Duodenal mucosa (tissue), 2 donors: Measurements from ENCODE around the gene GLS.

Source experiments
- H3K27ac ChIP-seq: one replicate; pipeline ENCODE4 v1.7.0; 2013; ENCODE audit warnings: low read depth, low read length
- H3K27me3 ChIP-seq, 2 donors: one replicate each; pipeline ENCODE4 v1.7.0; 2013; ENCODE audit warnings: low read length in 2 of 2, control low read depth in 1 of 2; ENCODE audit not compliant: insufficient read depth in 2 of 2, control insufficient read depth in 1 of 2
- H3K36me3 ChIP-seq, 2 donors: one replicate each; pipeline ENCODE4 v1.7.0; 2013; ENCODE audit warnings: low read length in 2 of 2, control low read depth in 1 of 2; ENCODE audit not compliant: insufficient read depth in 2 of 2, control insufficient read depth in 1 of 2
- H3K4me1 ChIP-seq, 2 donors: one replicate each; pipeline ENCODE4 v1.7.0; 2013; ENCODE audit warnings: low read length in 2 of 2, control low read depth in 1 of 2; ENCODE audit not compliant: insufficient read depth in 2 of 2, control insufficient read depth in 1 of 2
- H3K4me3 ChIP-seq, 2 donors: one replicate each; pipeline ENCODE4 v1.7.0; 2013; ENCODE audit warnings: low read length in 2 of 2, low read depth in 1 of 2
- H3K9ac ChIP-seq, 2 donors: one replicate each; pipeline ENCODE4 v1.7.0; 2013; ENCODE audit warnings: low read length in 2 of 2, low read depth in 1 of 2
- H3K9me3 ChIP-seq, 2 donors: one replicate each; pipeline ENCODE4 v1.7.0; 2013; ENCODE audit warnings: low read length in 2 of 2, control low read depth in 1 of 2; ENCODE audit not compliant: control insufficient read depth in 1 of 2

The GLS gene

DNA sequence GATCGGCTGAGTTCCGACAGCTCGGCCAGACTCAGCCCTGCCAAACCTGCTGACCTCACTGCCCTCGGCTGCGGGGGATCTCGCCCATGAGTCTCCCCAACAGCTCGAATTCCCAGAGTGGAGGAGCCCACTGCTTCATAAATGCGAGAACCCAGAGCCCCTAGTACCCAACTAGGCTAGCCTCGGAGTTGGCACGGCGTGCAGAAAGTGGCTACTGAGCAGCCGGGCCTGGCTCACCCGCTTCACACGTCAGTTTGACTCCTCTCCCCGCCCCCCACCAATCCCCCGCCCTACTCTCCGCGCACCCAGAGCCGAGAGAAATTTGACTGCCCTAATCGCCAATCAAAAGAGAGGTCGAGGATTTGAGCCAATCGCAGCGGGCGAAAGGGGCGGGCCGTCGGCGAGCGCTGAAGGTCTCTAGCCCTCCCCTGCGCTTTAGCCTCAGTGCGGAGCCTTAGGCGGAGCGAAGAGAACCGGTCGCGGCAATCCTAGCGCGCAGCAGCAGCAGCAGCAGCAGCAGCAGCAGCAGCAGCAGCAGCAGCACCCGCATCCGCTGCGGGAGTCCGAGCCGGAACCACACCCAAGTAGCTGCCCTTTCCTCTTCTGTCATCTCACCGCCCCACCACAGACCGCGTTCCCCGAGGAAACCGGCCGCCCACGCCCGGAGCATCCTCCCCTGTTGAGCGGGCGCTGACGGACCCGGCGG is at the start of gene GLS:
TSS of gene GLS (plus strand) at position 444 of the 706 bp plus-strand sequence. CDS start 264 bp downstream, outside the sequence.
- Histone ChIP-seq H3K27me3 (no peaks in the 10 kb centered on the region), H3K4me1 (peaks cover 19 to 34% of the 10 kb centered on the region in 2 donors), H3K36me3 (no peaks in the 10 kb centered on the region), H3K27ac (peak within 1 kb of the TSS; percentile 95), H3K4me3 (peak within 1 kb of the TSS; percentile 93 to 99), H3K9me3 (no peaks in the 10 kb centered on the region), H3K9ac (peak within 1 kb of the TSS; percentile 83 to 99)

DNA sequence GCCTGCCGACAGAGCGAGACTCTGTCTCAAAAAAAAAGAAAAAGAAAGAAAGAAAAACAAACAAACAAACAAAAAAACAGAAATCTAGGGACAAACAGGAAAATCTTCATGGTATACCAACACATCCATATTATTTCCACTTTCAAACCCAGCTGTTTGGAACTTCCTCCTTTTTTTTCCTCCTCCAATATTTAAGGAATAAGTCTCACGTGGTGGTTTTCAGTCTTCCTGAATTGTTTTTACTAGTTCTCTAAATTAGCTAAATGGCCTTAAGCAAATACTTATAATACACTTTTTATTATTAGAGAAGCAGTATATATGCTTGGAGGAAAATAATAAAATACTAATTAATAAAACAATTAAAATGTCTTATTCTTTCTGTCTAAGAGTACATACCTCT is 48.7 kb upstream of the GLS start:
- peaks cover 0 to 14% of the 10 kb centered on the region in 2 donors for H3K4me1 ChIP-seq
- no peak overlapping the region for H3K27ac ChIP-seq
- H3K9ac ChIP-seq: no peak overlapping the region
- no peaks in the 10 kb centered on the region for H3K36me3 ChIP-seq
- no peaks in the 10 kb centered on the region for H3K27me3 ChIP-seq
- H3K4me3 ChIP-seq: no peak overlapping the region
- H3K9me3 ChIP-seq: no peaks in the 10 kb centered on the region

DNA sequence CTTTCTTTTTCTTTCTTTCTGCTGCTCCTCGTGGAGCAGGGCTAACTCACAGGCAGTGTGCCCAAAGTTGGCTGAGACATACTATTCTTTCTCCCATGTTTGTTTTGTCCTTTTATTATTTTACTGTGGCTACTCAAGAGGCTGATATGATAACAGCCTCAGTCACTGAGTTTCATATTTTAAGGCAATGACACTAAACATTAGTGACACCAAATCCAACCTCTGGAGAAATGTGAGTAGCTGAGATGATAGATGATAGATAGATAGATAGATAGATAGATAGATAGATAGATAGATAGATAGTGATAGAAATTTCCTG is 45.8 kb upstream of the GLS start:
- no peak overlapping the region for H3K27ac ChIP-seq
- H3K36me3 ChIP-seq: no peaks in the 10 kb centered on the region
- H3K27me3 ChIP-seq: no peaks in the 10 kb centered on the region
- no peak overlapping the region for H3K9ac ChIP-seq
- no peaks in the 10 kb centered on the region for H3K9me3 ChIP-seq
- H3K4me3 ChIP-seq: no peak overlapping the region
- H3K4me1 ChIP-seq: peaks cover 2 to 21% of the 10 kb centered on the region in 2 donors

DNA sequence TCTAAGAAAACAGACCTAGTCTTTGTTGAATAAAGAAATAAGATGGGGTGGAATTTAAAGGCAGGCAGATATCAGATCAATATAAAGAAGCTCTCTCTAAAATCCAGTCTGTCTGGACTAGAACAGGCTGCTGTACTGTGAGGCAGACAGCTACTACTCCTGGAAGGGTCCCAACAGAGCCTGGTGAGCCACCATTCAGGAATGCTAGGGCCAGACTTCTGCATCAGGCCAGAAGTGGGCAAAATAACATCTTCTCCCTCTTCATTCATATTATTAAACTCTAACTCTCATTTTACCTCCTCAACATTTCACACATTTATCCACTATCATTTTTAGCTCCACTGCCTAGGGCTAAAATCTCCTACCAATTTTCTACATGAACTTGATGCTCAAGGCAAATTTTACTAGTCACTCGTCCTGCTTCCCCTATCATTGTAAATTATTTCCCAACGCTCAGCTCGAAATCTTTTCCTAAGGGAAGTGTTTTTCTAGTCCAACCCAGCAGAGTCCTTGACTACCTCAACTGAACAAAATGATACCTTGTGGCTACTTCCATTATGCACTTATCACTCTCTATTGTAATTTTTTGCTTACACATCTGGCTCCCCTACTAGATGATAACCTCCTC is 45.2 kb upstream of the GLS start:
- Histone ChIP-seq H3K9ac (no peak overlapping the region), H3K9me3 (no peaks in the 10 kb centered on the region), H3K27me3 (no peaks in the 10 kb centered on the region), H3K4me3 (no peak overlapping the region), H3K27ac (no peak overlapping the region), H3K4me1 (peaks cover 7 to 22% of the 10 kb centered on the region in 2 donors), H3K36me3 (no peaks in the 10 kb centered on the region)

GRCh38 chr2:190836767-190837166 is 43.9 kb upstream of the GLS start:
- Histone ChIP-seq H3K36me3 (no peaks in the 10 kb centered on the region), H3K9ac (no peak overlapping the region), H3K4me3 (no peak overlapping the region), H3K27ac (no peak overlapping the region), H3K27me3 (no peaks in the 10 kb centered on the region), H3K9me3 (no peaks in the 10 kb centered on the region), H3K4me1 (peaks cover 11 to 27% of the 10 kb centered on the region in 2 donors)

DNA sequence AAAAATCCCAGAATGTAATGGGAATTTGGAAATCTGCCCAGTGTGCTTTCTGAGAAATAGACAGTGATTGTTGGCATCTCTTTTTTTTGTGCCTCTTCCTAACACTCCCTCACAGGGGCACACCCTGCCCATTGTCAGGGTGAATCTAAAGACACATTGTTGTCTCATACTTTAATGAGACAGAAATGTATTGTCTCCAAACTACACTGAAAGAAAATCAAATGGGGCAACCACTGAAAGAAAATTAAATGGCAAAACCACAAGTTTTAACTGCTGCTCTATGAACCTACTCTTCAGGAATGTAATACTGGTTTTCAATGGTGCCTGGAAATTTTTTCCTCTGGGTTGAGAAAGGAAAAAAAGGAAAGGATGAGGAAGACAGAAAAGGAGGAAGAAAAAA is 43.2 kb upstream of the GLS start:
- no peaks in the 10 kb centered on the region for H3K27me3 ChIP-seq
- peaks cover 11 to 27% of the 10 kb centered on the region in 2 donors for H3K4me1 ChIP-seq
- H3K4me3 ChIP-seq: no peak overlapping the region
- no peaks in the 10 kb centered on the region for H3K9me3 ChIP-seq
- no peak overlapping the region for H3K9ac ChIP-seq
- no peaks in the 10 kb centered on the region for H3K36me3 ChIP-seq
- H3K27ac ChIP-seq: no peak overlapping the region

GRCh38 chr2:190837952-190838361 is 42.7 kb upstream of the GLS start:
- Histone ChIP-seq H3K4me1 (peaks cover 11 to 27% of the 10 kb centered on the region in 2 donors), H3K27me3 (no peaks in the 10 kb centered on the region), H3K9ac (no peak overlapping the region), H3K27ac (no peak overlapping the region), H3K36me3 (no peaks in the 10 kb centered on the region), H3K4me3 (no peak overlapping the region), H3K9me3 (no peaks in the 10 kb centered on the region)

DNA sequence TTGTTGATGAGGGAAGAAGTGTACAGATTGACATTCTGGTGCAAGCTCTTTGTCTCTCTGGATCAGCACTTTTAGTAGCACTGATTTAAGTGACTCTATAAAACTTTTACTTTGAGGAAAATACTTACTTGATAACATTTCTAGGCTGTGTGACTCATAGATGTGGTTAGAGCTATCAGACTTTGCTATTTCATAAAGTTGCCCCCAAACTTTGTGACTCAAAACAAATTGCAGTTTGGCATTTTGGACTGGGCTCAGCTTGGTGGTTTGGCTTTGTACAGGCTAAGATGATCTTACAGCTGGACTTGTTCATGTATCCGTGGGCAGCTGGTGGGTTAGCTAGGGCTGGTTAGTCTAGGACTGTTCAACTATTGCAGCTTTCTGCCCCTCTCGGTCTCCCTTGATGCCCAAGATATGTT is 42.1 kb upstream of the GLS start:
- Histone ChIP-seq H3K27ac (no peak overlapping the region), H3K4me3 (no peak overlapping the region)

DNA sequence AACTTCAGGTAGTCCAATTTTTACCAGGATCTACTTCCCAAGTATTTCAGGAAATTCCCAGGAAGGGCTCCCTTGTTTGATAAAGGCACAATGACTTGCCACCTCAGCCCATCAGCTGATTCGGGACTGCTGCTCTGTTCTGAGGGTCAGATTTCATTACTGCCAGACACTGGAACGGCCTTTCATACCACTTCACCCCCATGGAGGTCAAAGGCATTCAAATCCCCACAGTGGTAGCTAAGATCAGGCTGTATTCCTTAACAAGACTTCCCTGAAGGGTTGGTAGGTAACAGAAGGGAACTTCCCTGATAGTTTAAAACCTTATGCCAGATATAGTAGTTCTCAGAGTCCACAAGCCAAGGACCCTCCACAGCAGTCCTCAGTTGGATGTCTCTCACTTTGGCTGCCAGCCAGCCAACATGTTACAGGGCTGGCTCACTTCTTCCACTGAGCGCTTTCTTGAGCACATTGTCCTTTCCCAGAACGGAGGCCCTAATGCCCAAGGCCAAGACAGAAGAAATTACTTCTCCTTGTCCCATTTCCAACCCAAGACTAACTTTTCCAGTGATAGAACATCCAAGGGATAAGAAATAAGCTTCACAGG is 40.0 kb upstream of the GLS start:
- Histone ChIP-seq H3K27ac (no peak overlapping the region), H3K9ac (no peak overlapping the region), H3K9me3 (no peaks in the 10 kb centered on the region), H3K27me3 (no peaks in the 10 kb centered on the region), H3K4me1 (peaks cover 11 to 13% of the 10 kb centered on the region in 2 donors), H3K4me3 (no peak overlapping the region), H3K36me3 (no peaks in the 10 kb centered on the region)

More for the DNA sequence above, 42.1 kb upstream of the GLS start:
- Histone ChIP-seq H3K9me3 (no peaks in the 10 kb centered on the region), H3K4me1 (peaks cover 11 to 27% of the 10 kb centered on the region in 2 donors), H3K36me3 (no peaks in the 10 kb centered on the region), H3K9ac (no peak overlapping the region), H3K27me3 (no peaks in the 10 kb centered on the region)

DNA sequence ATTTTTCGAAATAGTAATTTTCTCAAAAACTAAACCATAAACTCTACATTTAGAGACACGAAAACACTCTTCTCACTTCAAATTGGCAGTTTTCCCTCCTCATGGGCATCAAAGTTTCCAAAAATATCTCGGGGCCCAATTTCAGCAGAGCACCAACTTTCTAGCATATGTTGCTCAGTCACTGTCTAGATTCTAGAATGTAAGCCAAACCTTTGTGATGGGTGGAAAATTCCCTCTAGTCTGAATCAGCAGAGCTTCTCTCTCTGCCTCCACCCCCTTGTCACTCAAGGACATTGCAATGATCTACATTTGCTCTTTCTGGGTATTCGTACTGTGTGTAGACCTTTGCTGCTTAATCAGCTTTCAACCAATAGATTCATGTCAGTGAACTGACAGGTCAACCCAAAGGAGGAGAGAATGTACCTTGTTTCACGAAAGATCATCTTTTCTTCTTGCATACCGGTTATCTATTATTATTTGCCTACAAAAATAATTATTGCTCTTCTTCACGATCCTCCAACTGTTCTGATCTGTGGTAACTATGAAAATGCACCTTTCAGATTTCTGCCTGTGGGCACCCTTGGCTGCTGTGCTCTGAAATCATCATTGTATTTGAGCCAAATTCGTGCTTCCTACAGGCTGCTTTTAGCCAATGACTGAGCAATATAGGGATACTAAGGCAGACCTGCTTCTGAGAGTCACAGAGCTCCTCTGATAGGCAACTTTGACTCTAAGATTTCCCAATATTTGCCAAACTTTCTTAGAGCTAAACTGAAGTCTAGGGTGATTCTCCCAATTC is 38.7 kb upstream of the GLS start:
- Histone ChIP-seq H3K4me1 (peaks cover 15 to 16% of the 10 kb centered on the region in 2 donors), H3K9me3 (no peaks in the 10 kb centered on the region), H3K27me3 (no peaks in the 10 kb centered on the region), H3K36me3 (no peaks in the 10 kb centered on the region), H3K27ac (no peak overlapping the region), H3K4me3 (no peak overlapping the region), H3K9ac (no peak overlapping the region)
